Left lobe of liver (tissue), 2 donors: ENCODE data around the gene FGD1. TPM values are rescaled to one million over a fixed set of nuclear protein-coding genes. Genes with fewer than 3 reads are reported as not detected.

ENCODE experiments used
- ATAC-seq: fragments of 200-7000 bp; cut with Tn5 transposase; one replicate; pipeline ENCODE4 v1.9.1; 2020; ENCODE audit warnings: mild to moderate bottlenecking, moderate library complexity
- DNase-seq: peaks from one replicate; pipeline ENCODE4 v3.0.0-alpha.2; 2020; ENCODE audit warnings: low spot score
- total RNA-seq: library from RNA; stranded (reverse); gene quantifications from one replicate; pipeline ENCODE4 v1.2.1, GENCODE V29; 2021
- donor health status: DM: no; HTN: no; CAD: no; lungs with moderate emphysema.
- donor health status: DM: no; HTN: yes; CAD: no.

FGD1 gene
- total RNA-seq, 1 donor from 2014 or later = 1.1 TPM

DNA sequence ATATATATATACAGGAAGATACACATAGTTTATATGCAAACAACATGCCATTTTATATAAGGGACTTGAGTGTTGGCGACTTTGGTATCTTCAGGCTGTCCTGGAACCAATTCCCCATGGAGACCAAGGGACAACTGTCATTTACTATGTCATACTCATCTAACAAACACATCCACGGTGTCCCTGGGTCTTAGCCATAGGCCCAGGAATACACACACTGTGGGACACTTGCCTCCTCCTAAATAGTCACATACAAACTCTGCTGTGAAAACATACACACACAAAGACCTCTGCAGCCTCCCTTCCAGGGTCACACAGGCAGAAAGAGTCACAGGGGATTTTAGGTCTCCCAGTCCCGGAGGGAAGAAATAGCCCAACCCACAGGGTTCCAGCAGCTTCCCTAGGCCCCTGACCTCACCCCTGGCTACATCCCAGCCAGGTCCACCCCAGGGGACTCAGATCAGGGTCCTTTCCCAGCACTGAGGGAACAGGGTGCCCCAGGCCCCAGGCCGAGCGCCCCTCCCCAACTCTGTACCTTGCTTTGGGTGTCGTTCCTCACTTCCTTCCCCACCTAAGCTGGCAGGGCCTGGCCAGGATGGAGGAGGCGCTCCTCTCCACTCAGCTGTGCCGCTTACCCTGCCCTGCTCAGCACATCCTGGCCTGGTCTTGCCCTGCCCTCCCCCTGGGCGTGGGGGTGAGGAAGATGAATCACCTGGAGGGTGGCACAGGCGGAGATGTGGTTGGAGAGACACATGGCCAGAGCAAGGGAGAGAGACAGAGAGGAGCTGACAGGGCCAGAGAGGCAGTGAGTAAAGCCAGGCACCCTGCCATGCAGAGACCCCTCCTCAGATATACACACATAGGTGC is 21.8 kb downstream of the FGD1 start:
- DNase-seq (no peak), ATAC-seq (no peak)

DNA sequence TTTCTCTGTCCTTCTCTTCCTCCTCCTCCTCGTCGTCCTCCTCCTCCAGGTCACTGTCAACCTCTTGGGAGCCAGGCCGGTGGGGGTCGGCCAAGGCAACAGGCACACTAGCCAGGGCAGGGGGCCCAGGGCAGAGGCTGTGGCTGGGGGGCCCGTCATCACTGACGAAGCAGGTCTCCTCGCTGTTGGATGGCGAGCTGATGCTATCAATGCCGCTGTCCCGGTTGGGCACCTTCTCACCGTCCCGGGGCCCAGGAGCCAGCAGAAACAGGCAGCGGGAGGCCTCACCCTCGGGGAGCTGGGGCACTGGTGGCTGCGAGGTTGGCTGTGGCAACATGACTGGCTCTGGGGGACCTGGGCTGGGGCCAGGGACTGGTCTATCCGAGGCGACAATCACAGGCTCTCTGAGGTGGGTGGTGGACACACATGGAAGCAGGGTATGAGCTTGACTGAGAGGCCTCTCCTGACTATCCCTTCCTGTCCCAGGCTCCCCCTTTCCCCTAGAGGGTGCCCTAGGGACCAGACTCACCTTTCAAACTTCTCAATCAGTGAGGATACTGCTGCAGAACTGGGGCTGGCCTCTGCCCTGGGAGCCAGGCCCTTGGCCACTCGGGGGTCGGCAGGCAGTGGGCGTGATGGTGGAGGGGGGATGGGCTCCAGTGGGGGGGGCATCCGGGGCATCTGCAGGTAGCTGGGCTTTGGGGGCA is 25.8 kb downstream of the FGD1 start:
- DNase-seq (no peak), ATAC-seq (no peak)

DNA sequence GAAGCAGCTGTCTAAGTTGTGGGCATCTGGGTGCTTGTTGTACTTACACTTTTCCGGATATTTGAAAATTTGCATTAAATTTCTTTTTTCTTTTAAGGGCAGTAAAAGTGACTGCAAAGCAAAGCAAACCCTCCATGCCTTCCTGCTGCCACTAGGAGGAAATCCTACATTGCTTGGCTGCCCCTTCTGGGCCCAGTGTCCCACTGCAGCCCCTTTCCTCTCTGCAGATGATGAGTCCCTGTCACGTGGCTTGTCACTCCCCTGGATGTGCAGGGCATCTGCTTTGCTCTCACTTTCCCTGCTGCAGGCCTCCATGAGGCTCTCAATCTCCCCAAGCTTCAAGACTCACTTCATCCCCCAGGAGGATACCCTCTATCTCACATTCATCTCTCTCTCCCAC is 43.1 kb downstream of the FGD1 start:
- DNase-seq = no peak
- no peak for ATAC-seq

DNA sequence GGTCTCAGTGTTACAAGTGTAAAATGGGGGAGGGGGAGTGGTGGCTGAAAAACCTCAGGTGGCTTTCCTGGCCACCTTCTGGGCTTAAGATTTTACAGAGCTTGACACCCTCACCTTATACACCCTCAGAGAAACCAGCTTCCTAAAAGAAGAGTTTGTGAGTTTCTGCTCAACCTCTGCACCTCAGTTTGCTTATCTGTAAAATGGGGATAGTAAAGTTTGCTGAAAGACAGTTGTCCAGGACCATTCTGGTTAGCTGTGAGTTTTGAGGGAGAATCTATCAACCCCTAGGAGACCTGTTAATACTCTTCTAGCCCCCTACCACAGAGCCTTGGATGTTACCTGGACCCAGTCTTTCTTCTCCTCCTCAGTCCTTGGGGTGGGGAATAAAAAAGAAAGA is 46.1 kb downstream of the FGD1 start:
- no peak for ATAC-seq

DNA sequence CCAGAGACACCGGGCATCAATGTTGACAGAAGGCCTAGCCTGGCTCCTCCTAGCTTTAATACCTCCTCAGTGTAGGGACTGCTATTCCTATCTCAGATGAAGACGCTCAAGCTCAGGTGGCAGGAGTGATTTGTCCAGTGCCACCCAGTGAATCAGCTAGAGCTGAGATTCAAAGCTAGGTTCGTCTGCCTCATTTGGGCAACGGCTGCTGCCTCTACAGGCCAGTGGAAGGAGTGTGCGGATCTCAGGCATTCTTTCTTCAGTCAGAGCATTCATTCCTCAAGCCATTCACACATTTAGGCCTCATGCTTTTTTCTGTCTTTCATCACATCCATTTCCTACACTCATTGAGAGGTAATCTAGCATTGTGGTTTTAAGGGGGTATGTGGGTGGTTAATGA is 48.6 kb downstream of the FGD1 start:
- ATAC-seq (peak; percentile 33), DNase-seq (no peak)

More for the DNA sequence above, 46.1 kb downstream of the FGD1 start:
- no peak for DNase-seq

DNA sequence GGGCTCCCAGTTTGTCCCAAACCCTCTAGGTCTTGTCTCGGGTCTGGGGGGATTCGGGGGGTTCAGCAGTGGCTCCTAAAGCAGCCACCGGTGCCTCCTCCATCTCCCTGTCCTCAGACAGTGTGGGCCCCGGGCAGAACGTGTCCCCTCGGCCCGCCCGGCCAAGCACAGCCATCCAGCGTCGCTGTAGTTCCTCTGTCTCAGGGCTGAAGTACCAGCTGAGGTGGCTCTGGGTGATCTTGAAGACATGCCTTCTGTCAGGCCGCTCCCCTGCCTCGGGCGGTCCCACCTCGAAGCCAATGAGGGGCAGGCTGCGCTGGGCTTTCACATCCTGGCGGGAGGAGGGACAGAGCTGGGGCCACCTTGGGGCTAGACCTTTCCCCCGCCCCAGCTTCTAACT is 50.0 kb downstream of the FGD1 start:
- ATAC-seq (no peak), DNase-seq (no peak)

DNA sequence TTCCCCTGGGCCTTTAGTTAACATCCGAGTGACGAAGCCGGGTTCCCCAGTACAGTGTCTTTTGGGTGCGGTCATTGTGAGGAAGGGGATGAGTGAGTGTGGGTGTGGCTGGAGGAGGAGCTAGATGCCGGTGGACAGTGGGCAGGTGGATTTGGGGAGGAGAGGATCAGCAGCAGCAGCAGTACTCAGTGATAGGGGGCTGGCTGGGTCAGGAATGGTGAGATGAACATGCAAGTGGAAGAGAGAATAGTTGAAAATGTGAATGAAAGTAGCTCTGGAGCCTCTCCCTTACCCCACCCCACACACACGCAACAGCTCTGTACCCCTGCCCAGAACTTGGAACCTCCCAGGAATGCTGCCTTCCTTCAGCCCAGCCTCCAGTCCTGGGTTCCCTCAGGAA is 51.3 kb downstream of the FGD1 start:
- no peak for ATAC-seq

DNA sequence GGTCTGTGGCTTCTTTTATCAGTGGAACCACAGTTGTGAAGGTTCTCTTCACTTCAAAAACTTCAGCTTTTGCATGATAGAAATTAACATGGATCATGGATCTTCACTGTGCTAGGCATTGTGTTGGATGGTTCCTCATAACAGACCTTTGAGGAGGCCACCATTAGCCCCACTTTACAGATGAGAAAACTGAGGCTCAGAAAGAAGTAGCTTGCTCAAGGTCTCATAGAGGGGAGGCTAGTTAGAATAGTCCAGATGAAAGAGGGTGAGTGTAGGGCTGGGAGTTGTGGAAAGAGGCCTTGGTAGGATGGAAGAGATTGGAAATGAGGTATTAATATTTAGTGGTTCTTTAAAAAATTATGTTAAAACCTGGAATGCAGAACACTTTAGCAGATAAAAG is 53.2 kb downstream of the FGD1 start:
- DNase-seq = no peak

More for the DNA sequence above, 51.3 kb downstream of the FGD1 start:
- DNase-seq = no peak

DNA sequence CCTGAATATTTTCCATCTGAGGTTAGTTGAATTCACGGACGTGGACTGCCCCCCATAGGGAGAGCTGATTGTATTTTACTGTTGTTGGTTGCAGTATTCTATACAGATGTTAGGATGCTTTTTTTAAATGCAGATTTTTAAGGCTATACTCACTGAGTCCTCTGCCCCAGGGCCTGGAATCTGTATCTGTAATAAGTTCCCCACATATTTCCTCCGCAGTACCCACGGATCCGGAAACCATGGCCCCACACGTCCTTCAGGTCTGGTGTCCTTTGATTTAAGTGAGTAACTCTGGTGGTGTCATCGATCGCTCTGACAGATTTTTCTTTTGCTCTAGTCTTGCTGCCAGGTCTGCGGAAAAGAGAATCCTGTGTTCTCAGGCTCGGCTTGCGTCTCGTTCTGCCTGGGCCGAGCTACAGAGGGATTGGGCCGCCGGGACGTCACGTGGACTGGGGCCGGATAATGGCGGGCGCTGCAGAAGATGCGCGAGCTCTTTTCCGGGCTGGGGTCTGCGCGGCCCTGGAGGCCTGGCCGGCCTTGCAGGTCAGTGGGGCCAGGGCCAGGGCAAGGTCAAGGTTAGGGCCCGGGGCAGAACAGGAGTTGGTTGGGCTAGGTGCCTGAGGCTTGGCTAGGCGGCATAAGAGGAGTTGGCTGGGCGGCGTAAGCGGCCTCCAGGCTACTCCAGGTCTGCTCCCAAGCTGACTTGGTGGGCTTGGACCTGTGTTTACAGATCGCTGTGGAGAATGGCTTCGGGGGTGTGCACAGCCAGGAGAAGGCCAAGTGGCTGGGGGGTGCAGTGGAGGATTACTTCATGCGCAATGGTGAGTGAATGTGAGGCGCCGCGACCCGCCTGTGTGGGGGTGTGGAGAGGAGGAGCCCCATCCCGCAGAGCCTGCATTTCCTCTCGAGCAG is 55.8 kb downstream of the FGD1 start, which contains the start of gene TSR2:
Gene TSR2 (plus strand): TSS at position 445 of the 912 bp plus-strand sequence. CDS start 18 bp downstream, at position 463.
- ATAC-seq (peak; percentile 99), DNase-seq (peak; percentile 85)

More for the DNA sequence above, 53.2 kb downstream of the FGD1 start:
- ATAC-seq = no peak

DNA sequence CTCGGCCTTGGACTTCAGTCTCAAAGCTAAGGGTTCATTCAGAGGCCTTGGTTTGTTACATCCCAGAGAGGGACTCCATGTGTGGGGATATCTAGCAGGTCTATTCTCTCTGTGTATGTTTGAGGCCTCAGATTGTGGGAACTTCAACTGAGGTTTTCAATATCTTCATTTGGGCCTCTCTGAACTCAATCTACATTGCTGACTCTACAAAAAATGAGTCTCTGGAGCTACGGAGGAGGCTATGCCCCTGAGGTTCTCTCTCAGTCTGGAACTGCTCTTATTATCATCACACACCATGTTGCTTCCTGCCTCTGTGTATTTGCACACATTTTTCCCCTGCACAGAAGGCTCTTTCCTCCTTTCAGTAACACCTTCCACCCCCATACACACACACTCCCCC is 60.9 kb downstream of the FGD1 start:
- DNase-seq = no peak
- ATAC-seq = no peak

DNA sequence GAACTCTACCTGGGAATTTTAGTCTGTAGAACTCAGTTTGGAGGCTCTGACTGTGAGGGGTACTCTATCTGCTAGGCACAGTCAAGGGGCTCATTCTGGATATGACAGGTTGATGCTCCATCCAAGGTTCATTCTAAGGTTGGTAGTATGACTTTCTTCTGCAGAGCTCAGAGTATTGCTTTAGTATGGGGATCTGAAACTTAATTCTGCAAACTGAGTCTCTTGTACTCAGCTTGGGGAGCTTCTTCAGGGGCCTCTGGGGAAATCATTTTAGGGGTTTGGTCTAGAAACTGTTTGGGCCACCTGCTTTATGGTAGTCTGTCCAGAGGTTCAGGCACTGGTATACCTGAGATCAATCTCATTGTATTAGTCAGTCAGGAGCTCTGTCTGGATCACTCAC is 65.5 kb downstream of the FGD1 start:
- no peak for DNase-seq

DNA sequence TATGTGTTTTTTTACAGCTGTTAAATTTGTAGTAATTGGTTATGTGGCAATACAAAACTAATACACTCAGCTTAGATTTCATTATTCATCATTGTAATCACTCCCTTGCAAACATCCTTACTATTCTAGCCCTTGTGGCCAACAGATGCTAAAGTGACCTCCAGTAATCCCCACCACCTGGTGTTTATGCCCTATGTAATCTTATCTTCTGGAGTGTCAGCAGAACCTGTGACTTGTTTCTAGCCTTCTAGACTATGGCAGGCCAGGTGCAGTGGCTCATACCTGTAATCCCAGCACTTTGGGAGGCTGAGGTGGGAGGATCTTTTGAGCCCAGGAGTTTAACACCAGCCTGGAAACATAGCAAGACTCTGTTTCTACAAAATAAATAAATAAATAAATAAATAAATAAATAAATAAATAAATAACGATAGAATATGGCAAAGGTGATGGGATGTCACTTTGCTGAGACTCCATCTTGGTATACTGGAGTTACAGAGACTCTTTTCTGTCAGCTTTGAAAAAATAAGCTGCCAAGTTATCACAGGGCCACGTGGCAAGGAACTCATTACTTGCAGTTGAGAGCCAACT is 68.1 kb downstream of the FGD1 start:
- ATAC-seq (no peak), DNase-seq (no peak)

More for the DNA sequence above, 65.5 kb downstream of the FGD1 start:
- no peak for ATAC-seq

DNA sequence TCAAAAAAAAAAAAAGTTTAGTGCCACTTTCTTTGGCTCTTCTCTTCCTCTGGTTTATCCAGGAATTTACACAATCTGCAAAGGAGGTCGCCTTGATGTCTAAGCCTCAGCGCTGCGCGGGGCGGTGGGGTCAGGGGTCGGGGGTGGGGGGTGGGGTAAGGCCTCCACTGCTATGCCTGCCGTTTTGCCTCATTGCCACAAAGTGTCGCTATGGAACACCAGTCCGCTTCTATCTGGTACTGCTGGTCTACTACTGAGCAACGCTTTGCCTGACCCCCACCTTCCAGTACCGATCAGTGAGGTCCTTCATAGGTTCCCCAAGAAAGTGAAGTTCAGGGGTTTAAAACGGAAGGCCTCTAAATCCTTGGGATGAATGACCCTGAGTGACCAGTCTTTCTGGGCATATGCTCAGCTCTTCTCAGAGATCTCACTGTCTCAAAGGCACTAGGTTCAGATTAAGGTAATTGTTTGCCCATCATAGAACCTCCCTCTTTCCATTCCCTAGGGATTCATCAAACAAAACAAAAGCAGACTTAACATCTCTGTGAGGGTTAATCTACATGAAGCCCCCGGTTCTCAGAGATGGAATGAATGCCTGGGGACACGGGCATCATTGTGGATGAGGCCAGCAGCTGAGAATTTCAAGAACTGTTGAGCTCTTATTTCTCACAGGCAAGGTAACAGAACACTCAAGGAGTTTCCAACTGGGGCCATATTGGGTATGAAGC is 72.7 kb downstream of the FGD1 start:
- ATAC-seq (no peak), DNase-seq (no peak)

DNA sequence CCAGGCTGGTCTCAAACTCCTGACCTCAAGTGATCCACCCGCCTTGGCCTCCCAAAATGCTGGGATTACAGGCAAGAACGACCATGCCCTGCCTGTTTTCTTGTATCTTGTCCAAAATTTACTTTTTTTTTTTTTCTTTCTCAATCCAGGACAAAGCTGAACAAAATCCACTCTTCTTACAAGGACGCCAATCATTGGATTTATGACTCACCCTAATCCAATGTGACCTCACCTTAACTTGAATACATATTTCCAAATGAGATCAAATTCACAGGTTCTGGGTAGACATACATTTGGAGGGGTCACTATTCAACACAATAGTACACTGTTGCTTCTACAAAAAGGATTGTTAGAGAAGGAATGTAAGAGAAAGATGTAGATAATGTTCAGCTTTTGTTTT is 73.9 kb downstream of the FGD1 start:
- ATAC-seq (peak; percentile 49), DNase-seq (no peak)

DNA sequence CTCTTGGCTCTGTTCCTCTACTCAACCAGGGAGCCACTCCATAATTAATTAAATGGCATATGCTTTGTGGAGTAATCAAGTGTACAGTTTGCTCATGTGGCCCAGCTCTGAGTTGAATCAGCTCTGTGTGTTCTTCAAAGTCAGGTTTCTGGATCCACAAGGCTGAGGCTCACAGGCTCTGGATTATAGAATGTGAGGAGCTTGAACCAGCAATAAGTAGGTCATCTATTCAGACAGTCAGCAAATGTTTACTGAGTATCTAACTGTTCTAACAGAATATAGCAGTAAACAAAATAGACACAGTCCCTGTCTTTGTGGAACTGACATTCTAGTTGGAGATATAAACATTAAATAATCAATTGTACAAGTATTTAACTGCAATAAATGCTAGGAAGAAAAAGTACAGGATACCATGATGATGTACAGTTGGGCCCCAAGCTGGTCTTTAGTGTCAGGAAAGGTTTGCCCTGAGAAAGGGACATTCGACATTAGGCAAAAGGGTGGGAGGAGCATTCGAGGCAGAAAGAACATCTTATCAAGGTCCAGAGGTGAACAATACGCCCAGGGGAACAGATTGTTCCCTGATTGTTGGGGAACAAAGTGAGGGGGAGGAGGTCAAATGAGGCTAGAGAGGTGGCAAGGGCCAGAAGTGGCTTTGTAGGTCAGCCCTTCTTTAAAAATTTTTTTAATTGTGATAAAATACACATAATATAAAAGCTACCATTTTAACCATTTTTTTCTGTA is 76.3 kb downstream of the FGD1 start:
- ATAC-seq (peak; percentile 83), DNase-seq (peak; percentile 54)

DNA sequence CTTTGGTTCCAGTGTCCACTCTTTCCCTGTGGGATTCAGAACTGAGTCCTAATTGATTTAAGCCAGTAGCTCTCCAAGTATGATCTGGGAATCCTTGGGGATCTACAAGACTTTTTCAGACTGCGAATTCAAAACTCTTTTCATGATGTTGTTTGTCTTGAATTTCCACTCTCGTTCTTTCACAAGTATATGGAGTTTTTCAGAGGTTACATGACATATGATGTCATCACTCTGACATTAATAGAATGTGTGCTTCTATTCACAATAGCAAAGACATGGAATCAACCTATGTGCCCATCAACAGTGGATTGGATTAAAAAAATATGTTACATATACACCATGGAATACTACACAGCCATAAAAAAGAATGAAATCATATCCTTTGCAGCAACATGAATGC is 79.1 kb downstream of the FGD1 start:
- ATAC-seq (no peak), DNase-seq (no peak)

DNA sequence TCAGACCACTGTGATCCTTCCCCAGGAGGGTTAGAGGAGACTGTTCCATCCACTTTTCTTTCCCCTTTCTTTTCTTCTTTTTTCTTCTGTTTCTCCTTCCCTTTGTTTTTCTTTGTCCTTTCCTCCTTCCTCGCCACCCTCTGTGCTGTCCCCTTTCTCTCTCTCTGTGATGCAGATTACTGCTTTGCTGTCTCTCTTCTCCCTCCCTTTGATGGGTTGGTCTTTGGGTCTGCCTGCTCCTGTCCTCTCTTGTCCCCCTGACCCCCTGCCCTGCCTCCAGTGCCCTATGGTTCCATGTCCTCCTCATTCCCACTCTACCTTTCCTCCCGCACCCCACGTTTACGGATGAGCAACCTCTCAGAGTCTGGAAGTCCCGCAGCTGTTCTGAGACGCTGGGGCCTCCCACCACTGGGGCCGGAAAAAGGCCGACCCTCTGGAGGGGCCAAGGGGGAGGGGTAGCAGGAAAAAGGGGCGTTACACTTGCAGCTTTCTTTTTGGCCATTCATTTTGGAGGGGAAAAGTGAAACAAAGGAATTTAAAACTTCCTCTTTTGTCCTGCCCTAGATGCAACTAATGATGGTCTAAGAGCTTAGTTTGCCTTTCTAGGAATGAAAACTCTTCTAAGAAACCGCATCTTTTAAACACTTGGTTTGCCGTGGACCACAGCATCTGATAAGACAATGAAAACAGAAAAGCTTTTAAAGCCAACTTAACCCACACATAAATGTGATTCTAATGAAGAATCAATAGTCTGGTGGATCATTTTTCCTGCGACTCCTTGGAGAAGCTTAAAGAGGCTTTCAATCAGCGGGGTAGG is 80.3 kb downstream of the FGD1 start:
- ATAC-seq (no peak), DNase-seq (no peak)

DNA sequence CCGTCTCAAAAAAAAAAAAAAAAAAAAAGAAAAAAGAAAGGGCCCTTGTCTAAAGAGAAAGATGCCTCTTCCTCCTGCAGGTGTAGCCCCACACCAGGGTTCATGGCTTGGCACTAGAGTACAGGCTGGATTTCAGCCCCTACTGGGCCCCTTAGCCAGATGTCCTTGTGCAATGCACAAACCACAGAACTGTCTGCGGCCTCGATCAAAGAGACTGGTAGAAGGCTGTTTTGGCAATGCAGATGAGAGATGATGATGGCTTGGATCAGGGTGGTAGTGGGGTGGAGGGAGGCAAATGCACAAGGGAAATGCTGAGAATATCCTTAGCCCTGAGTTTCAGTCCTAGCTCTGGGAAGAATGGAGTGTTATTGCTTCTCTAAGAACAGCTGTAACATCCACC is 82.3 kb downstream of the FGD1 start:
- peak; percentile 19 for ATAC-seq
- DNase-seq = no peak
